ENCODE results near the gene NSL1.

Gene NSL1

DNA sequence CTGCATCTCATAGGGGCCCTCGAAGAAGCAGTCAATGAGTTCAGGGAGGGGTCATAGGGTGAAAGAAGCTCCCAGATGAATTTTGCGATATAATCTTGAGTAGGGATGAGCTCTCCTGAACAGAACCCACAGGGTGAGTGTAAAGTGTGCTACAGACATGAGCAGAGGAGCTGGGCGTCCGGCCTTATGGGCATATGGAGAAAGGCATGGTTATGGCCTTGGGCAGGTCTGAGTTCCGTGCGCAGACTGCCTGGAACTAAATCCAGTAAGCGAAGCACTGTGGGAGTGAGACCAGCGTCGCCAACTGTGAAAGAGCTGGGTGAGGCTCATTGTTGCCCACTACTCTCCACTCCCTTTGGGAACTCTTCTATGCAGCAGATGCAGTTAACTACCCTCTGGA, 28.7 kb downstream of the NSL1 start:
- no peak for DNase-seq (ENCODE audit: low spot score)
- CTCF ChIA-PET: no interaction called here
- POLR2A ChIA-PET (ENCODE audit: low non-redundant PET): no interaction called here
- TF ChIP-seq, protein P1, sequence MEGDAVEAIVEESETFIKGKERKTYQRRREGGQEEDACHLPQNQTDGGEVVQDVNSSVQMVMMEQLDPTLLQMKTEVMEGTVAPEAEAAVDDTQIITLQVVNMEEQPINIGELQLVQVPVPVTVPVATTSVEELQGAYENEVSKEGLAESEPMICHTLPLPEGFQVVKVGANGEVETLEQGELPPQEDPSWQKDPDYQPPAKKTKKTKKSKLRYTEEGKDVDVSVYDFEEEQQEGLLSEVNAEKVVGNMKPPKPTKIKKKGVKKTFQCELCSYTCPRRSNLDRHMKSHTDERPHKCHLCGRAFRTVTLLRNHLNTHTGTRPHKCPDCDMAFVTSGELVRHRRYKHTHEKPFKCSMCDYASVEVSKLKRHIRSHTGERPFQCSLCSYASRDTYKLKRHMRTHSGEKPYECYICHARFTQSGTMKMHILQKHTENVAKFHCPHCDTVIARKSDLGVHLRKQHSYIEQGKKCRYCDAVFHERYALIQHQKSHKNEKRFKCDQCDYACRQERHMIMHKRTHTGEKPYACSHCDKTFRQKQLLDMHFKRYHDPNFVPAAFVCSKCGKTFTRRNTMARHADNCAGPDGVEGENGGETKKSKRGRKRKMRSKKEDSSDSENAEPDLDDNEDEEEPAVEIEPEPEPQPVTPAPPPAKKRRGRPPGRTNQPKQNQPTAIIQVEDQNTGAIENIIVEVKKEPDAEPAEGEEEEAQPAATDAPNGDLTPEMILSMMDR (conservative IDR thresholded peaks at IDR 0.05; ENCODE audit: low read depth): no peak
- H3K27ac ChIP-seq: no peak overlapping the region

DNA sequence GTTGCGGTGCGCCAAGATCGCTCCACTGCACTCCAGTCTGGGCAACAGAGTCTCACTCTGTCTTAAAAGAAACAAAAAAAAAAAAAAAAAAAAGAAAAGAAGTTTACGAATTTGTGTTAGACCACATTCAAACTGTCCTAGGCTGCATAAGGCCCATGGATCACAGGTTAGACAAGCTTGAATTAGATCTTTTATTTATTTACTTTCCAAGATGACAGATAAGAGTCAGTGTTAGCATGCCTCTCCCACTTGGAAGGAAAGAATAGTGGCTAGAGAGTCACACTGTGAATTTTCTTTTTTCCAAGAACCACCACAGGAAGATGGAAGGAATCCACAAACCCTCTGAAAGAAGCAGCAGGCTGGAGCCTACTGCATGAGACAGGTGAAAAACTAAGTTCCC, 29.3 kb downstream of the NSL1 start:
- POLR2A ChIA-PET (ENCODE audit: low non-redundant PET): no interaction called here
- no peak overlapping the region for H3K27ac ChIP-seq
- CTCF ChIA-PET: no interaction called here
- no peak for DNase-seq (ENCODE audit: low spot score)
- TF ChIP-seq, protein P1 (conservative IDR thresholded peaks at IDR 0.05; ENCODE audit: low read depth): no peak

DNA sequence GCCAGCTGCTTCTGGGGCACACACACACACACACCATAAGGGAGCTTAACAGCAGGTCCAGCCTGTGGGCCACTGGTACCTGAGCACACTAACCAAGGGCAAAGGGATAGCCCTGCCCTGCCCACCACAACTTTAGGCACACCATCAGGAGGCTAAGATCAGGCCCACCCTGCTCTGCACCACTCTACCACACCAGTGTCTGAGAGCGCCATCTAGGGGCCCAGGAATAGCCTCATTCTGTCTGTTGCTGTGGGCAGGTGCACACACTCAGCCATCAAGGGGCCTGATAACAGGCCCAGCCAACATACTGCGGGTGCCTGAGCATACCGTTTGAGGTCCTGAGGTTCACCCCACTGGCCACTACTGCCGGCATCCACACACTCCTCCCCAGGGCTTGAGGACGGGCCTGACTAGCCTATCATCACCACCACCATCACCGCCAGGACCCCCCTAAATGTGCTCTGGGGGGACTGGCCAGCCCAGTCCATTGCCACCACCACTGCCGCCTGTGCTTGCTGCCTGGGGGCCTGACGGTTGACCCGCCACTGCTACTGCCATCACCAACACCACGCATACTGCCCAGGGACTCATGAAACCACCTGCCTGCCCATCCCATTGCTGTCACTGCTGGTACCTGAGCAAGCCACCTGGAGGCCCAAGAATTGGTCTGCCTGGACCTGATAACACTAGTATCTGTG, 31.3 kb downstream of the NSL1 start:
- POLR2A ChIA-PET (ENCODE audit: low non-redundant PET): no interaction called here
- CTCF ChIA-PET: interaction anchor here (0.9 kb wide), 1 partner anchor 11 kb away, joined by 4 read pairs; no protein-coding TSS in a partner anchor
- no peak overlapping the region for H3K27ac ChIP-seq
- DNase-seq (ENCODE audit: low spot score): no peak
- TF ChIP-seq, protein P1 (conservative IDR thresholded peaks at IDR 0.05; ENCODE audit: low read depth): no peak

DNA sequence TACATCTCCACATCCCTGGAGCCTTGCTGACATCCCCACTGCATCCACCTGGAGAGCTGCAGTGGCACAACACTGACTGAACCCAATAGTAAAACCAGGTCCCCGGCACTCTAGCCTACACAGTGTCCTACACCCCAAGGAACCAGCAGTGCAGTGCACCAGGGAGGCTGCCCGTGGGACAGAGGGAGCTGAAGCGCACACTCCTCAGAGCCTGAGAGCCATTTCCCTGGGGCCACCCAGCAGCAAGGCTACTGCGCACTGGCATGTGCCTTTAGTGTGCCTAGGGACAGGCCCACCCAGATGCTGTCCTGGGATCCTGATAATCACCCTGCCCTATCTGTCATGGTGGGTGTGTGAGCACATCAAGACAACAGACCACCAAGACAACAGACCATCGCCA, 31.9 kb downstream of the NSL1 start:
- POLR2A ChIA-PET (ENCODE audit: low non-redundant PET): no interaction called here
- no peak overlapping the region for H3K27ac ChIP-seq
- TF ChIP-seq, protein P1 (conservative IDR thresholded peaks at IDR 0.05; ENCODE audit: low read depth): no peak
- no peak for DNase-seq (ENCODE audit: low spot score)
- CTCF ChIA-PET: interaction anchor here (0.9 kb wide), 1 partner anchor 10 kb away, joined by 4 read pairs; no protein-coding TSS in a partner anchor

DNA sequence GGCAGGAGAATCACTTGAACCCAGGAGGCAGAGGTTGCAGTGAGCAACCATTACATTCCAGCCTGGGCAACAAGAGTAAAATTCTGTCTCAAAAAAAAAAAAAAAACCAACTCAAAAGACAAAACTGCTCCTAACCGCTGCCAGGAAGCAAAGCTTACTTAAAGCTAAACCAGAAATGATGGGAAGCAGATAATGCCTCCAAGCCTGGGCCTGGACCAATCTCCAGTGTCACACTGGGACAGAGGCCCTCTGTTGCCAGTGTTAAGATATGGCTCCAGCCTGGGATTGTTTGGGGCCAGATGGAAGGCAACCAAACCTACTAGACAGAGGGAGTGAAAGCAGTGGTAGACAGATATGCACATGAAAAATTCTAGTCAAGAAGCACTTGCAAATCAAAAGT, 36.9 kb downstream of the NSL1 start:
- H3K27ac ChIP-seq: no peak overlapping the region
- TF ChIP-seq, protein P1 (conservative IDR thresholded peaks at IDR 0.05; ENCODE audit: low read depth): no peak
- CTCF ChIA-PET: no interaction called here
- DNase-seq (ENCODE audit: low spot score): no peak
- POLR2A ChIA-PET (ENCODE audit: low non-redundant PET): no interaction called here

DNA sequence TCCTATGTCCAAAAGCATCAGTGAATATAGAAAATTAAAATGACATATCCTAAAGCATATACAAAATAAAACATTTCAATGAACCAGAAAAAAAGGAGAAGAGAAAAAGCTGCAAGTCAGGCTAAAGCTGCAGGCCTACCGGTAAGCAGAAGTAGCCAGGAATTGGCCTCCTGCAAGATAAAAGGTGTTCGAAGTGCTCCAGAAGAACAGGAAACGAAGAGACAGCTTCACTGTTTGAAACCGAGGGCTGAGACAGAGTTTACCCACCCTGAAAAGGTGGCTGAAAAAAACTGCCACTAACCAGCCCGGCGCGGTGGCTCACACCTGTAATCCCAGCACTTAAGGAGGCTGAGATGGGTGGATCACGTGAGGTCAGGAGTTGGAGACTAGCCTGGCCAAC, 37.4 kb downstream of the NSL1 start:
- no peak overlapping the region for H3K27ac ChIP-seq
- POLR2A ChIA-PET (ENCODE audit: low non-redundant PET): no interaction called here
- CTCF ChIA-PET: no interaction called here
- DNase-seq (ENCODE audit: low spot score): no peak
- TF ChIP-seq, protein P1 (conservative IDR thresholded peaks at IDR 0.05; ENCODE audit: low read depth): no peak

Measured in RWPE1 (cell line).